Sigmoid colon (tissue), 4 donors: ENCODE data around the gene FMOD.

Source experiments
- CTCF ChIP-seq, 4 experiments: fragments of 450-650 bp in 3 of 4; fragments of 200-600 bp in 1 of 4; IDR thresholded peaks; one replicate each; pipeline ENCODE4 v1.5.1; 2016 to 2019; ENCODE audit warnings: antibody characterized with exemption in 4 of 4, mild to moderate bottlenecking in 3 of 4, moderate library complexity in 2 of 4
- POLR2A ChIP-seq, 2 donors: fragments of 450-650 bp; IDR thresholded peaks; one replicate each; pipeline ENCODE4 v1.6.1; 2016; ENCODE audit warnings: antibody characterized with exemption in 2 of 2, mild to moderate bottlenecking in 2 of 2, moderate library complexity in 2 of 2
- POLR2AphosphoS5 ChIP-seq, 4 donors: sonication (generic); formaldehyde crosslinking; IDR thresholded peaks; one replicate each; pipeline ENCODE4 v1.6.1; 2017; ENCODE audit warnings: antibody characterized with exemption in 4 of 4

GRCh38 chr1:203321273-203322052 is 29.5 kb downstream of the FMOD start:
- TF ChIP-seq POLR2A (IDR thresholded peaks at IDR 0.05) (no peak), POLR2AphosphoS5 (IDR thresholded peaks at IDR 0.05) (no peak), CTCF (IDR thresholded peaks at IDR 0.05) (no peak)
